ENCODE data around the gene RPL36A.

Gene RPL36A

GRCh38 chrX:101390664-101391525, at the start of gene RPL36A:
Gene RPL36A (plus strand): TSS chrX:101391011. CDS start chrX:101391044, 33 bp downstream.
- in situ Hi-C loops (cut with MboI; ENCODE audit: low sequenced_read_pairs), result no loop called here

- in situ Hi-C loops (cut with MboI; ENCODE audit: low sequenced_read_pairs), result no loop called here
Observed at GRCh38 chrX:101347859-101348451, 42.9 kb upstream of the RPL36A start.

- in situ Hi-C loops (cut with MboI; ENCODE audit: low sequenced_read_pairs), result no loop called here
Observed at GRCh38 chrX:101348452-101349192, 42.2 kb upstream of the RPL36A start, which contains the start of gene TIMM8A. Gene TIMM8A (minus strand): TSS chrX:101348742. CDS start chrX:101348664, 78 bp downstream.

- in situ Hi-C loops (cut with MboI; ENCODE audit: low sequenced_read_pairs), result no loop called here
Observed at GRCh38 chrX:101349193-101349562, 41.6 kb upstream of the RPL36A start.

GRCh38 chrX:101357166-101357795, 33.5 kb upstream of the RPL36A start:
- in situ Hi-C loops (cut with MboI; ENCODE audit: low sequenced_read_pairs), result no loop called here

- in situ Hi-C loops (cut with MboI; ENCODE audit: low sequenced_read_pairs), result no loop called here
Observed at GRCh38 chrX:101359966-101360365, 30.8 kb upstream of the RPL36A start.

- in situ Hi-C loops (cut with MboI; ENCODE audit: low sequenced_read_pairs), result no loop called here
Observed at GRCh38 chrX:101360390-101360789, 30.4 kb upstream of the RPL36A start.

GRCh38 chrX:101362116-101362515, 28.7 kb upstream of the RPL36A start:
- in situ Hi-C loops (cut with MboI; ENCODE audit: low sequenced_read_pairs), result no loop called here

- in situ Hi-C loops (cut with MboI; ENCODE audit: low sequenced_read_pairs), result no loop called here
Observed at GRCh38 chrX:101362757-101363156, 28.1 kb upstream of the RPL36A start.

GRCh38 chrX:101365301-101365795, 25.5 kb upstream of the RPL36A start:
- in situ Hi-C loops (cut with MboI; ENCODE audit: low sequenced_read_pairs), result no loop called here

- in situ Hi-C loops (cut with MboI; ENCODE audit: low sequenced_read_pairs), result no loop called here
Observed at GRCh38 chrX:101368800-101369199, 22.0 kb upstream of the RPL36A start.

- in situ Hi-C loops (cut with MboI; ENCODE audit: low sequenced_read_pairs), result no loop called here
Observed at GRCh38 chrX:101369687-101370086, 21.1 kb upstream of the RPL36A start.

- in situ Hi-C loops (cut with MboI; ENCODE audit: low sequenced_read_pairs), result no loop called here
Observed at GRCh38 chrX:101370888-101371504, 19.8 kb upstream of the RPL36A start.

GRCh38 chrX:101377547-101377946, 13.3 kb upstream of the RPL36A start:
- in situ Hi-C loops (cut with MboI; ENCODE audit: low sequenced_read_pairs), result no loop called here

- in situ Hi-C loops (cut with MboI; ENCODE audit: low sequenced_read_pairs), result no loop called here
Observed at GRCh38 chrX:101383679-101384205, 7.1 kb upstream of the RPL36A start.

GRCh38 chrX:101385026-101385684, 5.7 kb upstream of the RPL36A start:
- in situ Hi-C loops (cut with MboI; ENCODE audit: low sequenced_read_pairs), result no loop called here

- in situ Hi-C loops (cut with MboI; ENCODE audit: low sequenced_read_pairs), result no loop called here
Observed at GRCh38 chrX:101385795-101386541, 4.8 kb upstream of the RPL36A start, which contains the start of gene BTK. Gene BTK (minus strand): TSS chrX:101386191. CDS start chrX:101375284, 10,907 bp downstream.

- in situ Hi-C loops (cut with MboI; ENCODE audit: low sequenced_read_pairs), result no loop called here
Observed at GRCh38 chrX:101386542-101386885, 4.3 kb upstream of the RPL36A start.

- in situ Hi-C loops (cut with MboI; ENCODE audit: low sequenced_read_pairs), result no loop called here
Observed at GRCh38 chrX:101388604-101389003, 2.2 kb upstream of the RPL36A start.

Measured in HL-60/S4 (cell line).